HG03558 (cell line): ENCODE results near the gene SH3GL2.

Source experiments
- ATAC-seq: cut with Tn5 transposase; IDR thresholded peaks from one replicate; pipeline ENCODE4 v1.9.1; 2021; ENCODE audit warnings: moderate number of reproducible peaks; ENCODE audit not compliant: unreplicated experiment; ENCODE audit errors: extremely low read depth

SH3GL2 gene

GRCh38 chr9:17799369-17799768 lies 220.5 kb downstream of the SH3GL2 start:
- no peak for ATAC-seq

- ATAC-seq: no peak
These were observed 221.6 kb downstream of the SH3GL2 start for GRCh38 chr9:17800418-17800817.

GRCh38 chr9:17802249-17802857 lies 223.5 kb downstream of the SH3GL2 start:
- no peak for ATAC-seq

GRCh38 chr9:17807613-17808282 lies 228.9 kb downstream of the SH3GL2 start:
- ATAC-seq: no peak

- no peak for ATAC-seq
These were observed 231.5 kb downstream of the SH3GL2 start for GRCh38 chr9:17810317-17810716.

- ATAC-seq: no peak
These were observed 232.1 kb downstream of the SH3GL2 start for GRCh38 chr9:17810728-17811571.

GRCh38 chr9:17813798-17814197 lies 234.9 kb downstream of the SH3GL2 start:
- ATAC-seq: no peak

- ATAC-seq: no peak
These were observed 237.7 kb downstream of the SH3GL2 start for GRCh38 chr9:17816431-17817027.

GRCh38 chr9:17824191-17824590 lies 245.3 kb downstream of the SH3GL2 start:
- ATAC-seq: no peak

GRCh38 chr9:17824616-17825264 lies 245.9 kb downstream of the SH3GL2 start:
- no peak for ATAC-seq

- no peak for ATAC-seq
These were observed 246.4 kb downstream of the SH3GL2 start for GRCh38 chr9:17825265-17825659.

- ATAC-seq: no peak
These were observed 250.2 kb downstream of the SH3GL2 start for GRCh38 chr9:17829064-17829463.

- no peak for ATAC-seq
These were observed 251.0 kb downstream of the SH3GL2 start for GRCh38 chr9:17829812-17830385.

- no peak for ATAC-seq
These were observed 253.9 kb downstream of the SH3GL2 start for GRCh38 chr9:17832812-17833211.

GRCh38 chr9:17833846-17834245 lies 255.0 kb downstream of the SH3GL2 start:
- no peak for ATAC-seq

GRCh38 chr9:17837965-17838364 lies 259.1 kb downstream of the SH3GL2 start:
- no peak for ATAC-seq

GRCh38 chr9:17839776-17840175 lies 260.9 kb downstream of the SH3GL2 start:
- ATAC-seq: no peak

GRCh38 chr9:17843236-17843635 lies 264.4 kb downstream of the SH3GL2 start:
- no peak for ATAC-seq
